ENCODE data around the gene TRPT1. TPM values are rescaled to one million over a fixed set of nuclear protein-coding genes. Genes with fewer than 3 reads are reported as not detected.
A peak's percentile ranks its signal among the peaks of the same experiment; 100 is the strongest.

The TRPT1 gene
- total RNA-seq, 1 experiment from 2014 or later = 58.8 TPM

- no peak for TF ChIP-seq ATF2 (CRISPR knock-in tag; IDR thresholded peaks at IDR 0.05; ENCODE audit: borderline replicate concordance, low read depth)
- TF ChIP-seq ZNF138 (CRISPR knock-in tag; conservative IDR thresholded peaks at IDR 0.05) = no peak
- no peak for TF ChIP-seq MXD4 (CRISPR knock-in tag; IDR thresholded peaks at IDR 0.05; ENCODE audit: borderline replicate concordance)
- 0 out of 2 replicates have a peak, but pooled peaks have one; percentile 31 for TF ChIP-seq ZNF281 (CRISPR knock-in tag; IDR thresholded peaks at IDR 0.05)
- TF ChIP-seq ZNF396 (CRISPR knock-in tag; IDR thresholded peaks at IDR 0.05; ENCODE audit: borderline replicate concordance) = no peak
- no peak for TF ChIP-seq ZNF121 (CRISPR knock-in tag; IDR thresholded peaks at IDR 0.05)
- TF ChIP-seq SMAD4 (CRISPR knock-in tag; IDR thresholded peaks at IDR 0.05) = no peak
- TF ChIP-seq, protein P1, sequence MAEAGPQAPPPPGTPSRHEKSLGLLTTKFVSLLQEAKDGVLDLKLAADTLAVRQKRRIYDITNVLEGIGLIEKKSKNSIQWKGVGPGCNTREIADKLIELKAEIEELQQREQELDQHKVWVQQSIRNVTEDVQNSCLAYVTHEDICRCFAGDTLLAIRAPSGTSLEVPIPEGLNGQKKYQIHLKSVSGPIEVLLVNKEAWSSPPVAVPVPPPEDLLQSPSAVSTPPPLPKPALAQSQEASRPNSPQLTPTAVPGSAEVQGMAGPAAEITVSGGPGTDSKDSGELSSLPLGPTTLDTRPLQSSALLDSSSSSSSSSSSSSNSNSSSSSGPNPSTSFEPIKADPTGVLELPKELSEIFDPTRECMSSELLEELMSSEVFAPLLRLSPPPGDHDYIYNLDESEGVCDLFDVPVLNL (CRISPR knock-in tag; IDR thresholded peaks at IDR 0.05; ENCODE audit: borderline replicate concordance, low read depth) = no peak
- TF ChIP-seq JAZF1 (CRISPR knock-in tag; IDR thresholded peaks at IDR 0.05) = no peak
- TF ChIP-seq NFATC4 (CRISPR knock-in tag; IDR thresholded peaks at IDR 0.05) = no peak
- TF ChIP-seq, protein P2, sequence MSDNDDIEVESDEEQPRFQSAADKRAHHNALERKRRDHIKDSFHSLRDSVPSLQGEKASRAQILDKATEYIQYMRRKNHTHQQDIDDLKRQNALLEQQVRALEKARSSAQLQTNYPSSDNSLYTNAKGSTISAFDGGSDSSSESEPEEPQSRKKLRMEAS (CRISPR knock-in tag; IDR thresholded peaks at IDR 0.05) = no peak
- TF ChIP-seq, protein P3, sequence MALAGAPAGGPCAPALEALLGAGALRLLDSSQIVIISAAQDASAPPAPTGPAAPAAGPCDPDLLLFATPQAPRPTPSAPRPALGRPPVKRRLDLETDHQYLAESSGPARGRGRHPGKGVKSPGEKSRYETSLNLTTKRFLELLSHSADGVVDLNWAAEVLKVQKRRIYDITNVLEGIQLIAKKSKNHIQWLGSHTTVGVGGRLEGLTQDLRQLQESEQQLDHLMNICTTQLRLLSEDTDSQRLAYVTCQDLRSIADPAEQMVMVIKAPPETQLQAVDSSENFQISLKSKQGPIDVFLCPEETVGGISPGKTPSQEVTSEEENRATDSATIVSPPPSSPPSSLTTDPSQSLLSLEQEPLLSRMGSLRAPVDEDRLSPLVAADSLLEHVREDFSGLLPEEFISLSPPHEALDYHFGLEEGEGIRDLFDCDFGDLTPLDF (CRISPR knock-in tag; IDR thresholded peaks at IDR 0.05) = no peak
- TF ChIP-seq CREB1 (CRISPR knock-in tag; IDR thresholded peaks at IDR 0.05) = no peak
- TF ChIP-seq, protein P4, sequence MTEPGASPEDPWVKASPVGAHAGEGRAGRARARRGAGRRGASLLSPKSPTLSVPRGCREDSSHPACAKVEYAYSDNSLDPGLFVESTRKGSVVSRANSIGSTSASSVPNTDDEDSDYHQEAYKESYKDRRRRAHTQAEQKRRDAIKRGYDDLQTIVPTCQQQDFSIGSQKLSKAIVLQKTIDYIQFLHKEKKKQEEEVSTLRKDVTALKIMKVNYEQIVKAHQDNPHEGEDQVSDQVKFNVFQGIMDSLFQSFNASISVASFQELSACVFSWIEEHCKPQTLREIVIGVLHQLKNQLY (CRISPR knock-in tag; IDR thresholded peaks at IDR 0.05) = no peak
- TF ChIP-seq E2F5 (CRISPR knock-in tag; IDR thresholded peaks at IDR 0.05) = peak; percentile 33; the same call in 1 of the 2 replicates
- no peak for TF ChIP-seq ARID4B (CRISPR knock-in tag; IDR thresholded peaks at IDR 0.05; ENCODE audit: borderline replicate concordance)
- peak; percentile 68; the same call in 1 of the 2 replicates for TF ChIP-seq KAT7 (CRISPR knock-in tag; IDR thresholded peaks at IDR 0.05; ENCODE audit: borderline replicate concordance)
- TF ChIP-seq TCF7 (CRISPR knock-in tag; IDR thresholded peaks at IDR 0.05; ENCODE audit: low read depth) = no peak
- TF ChIP-seq ZNF232 (CRISPR knock-in tag; IDR thresholded peaks at IDR 0.05) = no peak
- TF ChIP-seq, protein P5, sequence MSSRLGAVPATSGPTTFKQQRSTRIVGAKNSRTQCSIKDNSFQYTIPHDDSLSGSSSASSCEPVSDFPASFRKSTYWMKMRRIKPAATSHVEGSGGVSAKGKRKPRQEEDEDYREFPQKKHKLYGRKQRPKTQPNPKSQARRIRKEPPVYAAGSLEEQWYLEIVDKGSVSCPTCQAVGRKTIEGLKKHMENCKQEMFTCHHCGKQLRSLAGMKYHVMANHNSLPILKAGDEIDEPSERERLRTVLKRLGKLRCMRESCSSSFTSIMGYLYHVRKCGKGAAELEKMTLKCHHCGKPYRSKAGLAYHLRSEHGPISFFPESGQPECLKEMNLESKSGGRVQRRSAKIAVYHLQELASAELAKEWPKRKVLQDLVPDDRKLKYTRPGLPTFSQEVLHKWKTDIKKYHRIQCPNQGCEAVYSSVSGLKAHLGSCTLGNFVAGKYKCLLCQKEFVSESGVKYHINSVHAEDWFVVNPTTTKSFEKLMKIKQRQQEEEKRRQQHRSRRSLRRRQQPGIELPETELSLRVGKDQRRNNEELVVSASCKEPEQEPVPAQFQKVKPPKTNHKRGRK (CRISPR knock-in tag; IDR thresholded peaks at IDR 0.05; ENCODE audit: borderline replicate concordance) = no peak
- TF ChIP-seq ZNF317 (CRISPR knock-in tag; IDR thresholded peaks at IDR 0.05; ENCODE audit: borderline replicate concordance, low read depth) = no peak
- TF ChIP-seq JUN (CRISPR knock-in tag; IDR thresholded peaks at IDR 0.05) = no peak
- no peak for TF ChIP-seq CBFB (CRISPR knock-in tag; IDR thresholded peaks at IDR 0.05; ENCODE audit: low read depth)
Observed at GRCh38 chr11:64241491-64242374, 15.7 kb upstream of the TRPT1 start (continued).
